IMR-90 (cell line): ENCODE results near the gene PGF. TPM values are rescaled to one million over a fixed set of nuclear protein-coding genes. Genes with fewer than 3 reads are reported as not detected.

Experiments
- ATAC-seq: fragments of 200-7000 bp; cut with Tn5 transposase; 2 replicates; pipeline ENCODE4 v1.9.1; 2020; ENCODE audit warnings: low read depth, mild to moderate bottlenecking, moderate library complexity
- BruUV-seq: library from RNA; stranded (reverse); fragments of 400-500 nt; replicated peaks from 2 replicates; lab custom pipeline; 2021; lab: Mats Ljungman, UMichigan
- CTCF ChIA-PET: fragments of 300-600 bp; formaldehyde crosslinking; extraction: SDS; loops from one replicate; lab custom pipeline; 2021; ENCODE audit warnings: antibody characterized with exemption; lab: Yijun Ruan, JAX
- POLR2A ChIA-PET: fragments of 300-600 bp; sonication (Branson Sonifier 250); formaldehyde crosslinking; loops from one replicate; lab custom pipeline; 2022; ENCODE audit warnings: antibody characterized with exemption; ENCODE audit not compliant: unreplicated experiment; lab: Charles Lee
- DNase-seq: peaks from one replicate; pipeline ENCODE4 v3.0.0; 2013
- H2AFZ ChIP-seq: replicated peaks from 2 replicates; pipeline ENCODE3; 2013; ENCODE audit warnings: low read length, mild to moderate bottlenecking; ENCODE audit not compliant: poor library complexity
- H2AK5ac ChIP-seq: 2 replicates; pipeline ENCODE4 v1.6.1; 2013; ENCODE audit warnings: low read depth, low read length, inconsistent platforms
- H2AK9ac ChIP-seq: replicated peaks from 2 replicates; pipeline ENCODE3; 2013; ENCODE audit warnings: mild to moderate bottlenecking, low read depth, low read length, moderate library complexity; ENCODE audit not compliant: poor library complexity
- H2BK120ac ChIP-seq: 2 replicates; pipeline ENCODE4 v1.6.1; 2013; ENCODE audit warnings: low read depth, low read length, inconsistent platforms
- H2BK15ac ChIP-seq: 3 replicates; pipeline ENCODE4 v1.6.1; 2013; ENCODE audit warnings: low read depth, low read length, inconsistent platforms
- H2BK20ac ChIP-seq: 2 replicates; pipeline ENCODE4 v1.6.1; 2013; ENCODE audit warnings: low read depth, mild to moderate bottlenecking, inconsistent platforms, low read length, moderate library complexity
- H2BK5ac ChIP-seq: 2 replicates; pipeline ENCODE4 v1.6.1; 2013; ENCODE audit warnings: mild to moderate bottlenecking, low read depth, low read length, inconsistent platforms; ENCODE audit not compliant: poor library complexity, severe bottlenecking
- H3K14ac ChIP-seq: replicated peaks from 2 replicates; pipeline ENCODE4 v1.6.1; 2013; ENCODE audit warnings: low read depth, low read length, inconsistent platforms
- H3K18ac ChIP-seq: 2 replicates; pipeline ENCODE4 v1.6.1; 2013; ENCODE audit warnings: low read depth, low read length, control low read depth
- H3K23ac ChIP-seq: 2 replicates; pipeline ENCODE4 v1.6.1; 2013; ENCODE audit warnings: low read depth, low read length, inconsistent platforms
- H3K27ac ChIP-seq: 2 replicates; pipeline ENCODE4 v1.5.1; 2013; ENCODE audit warnings: mild to moderate bottlenecking, control low read depth, low read length; ENCODE audit not compliant: insufficient read depth
- H3K27me3 ChIP-seq: 2 replicates; pipeline ENCODE4 v1.6.1; 2013; ENCODE audit warnings: low read length; ENCODE audit not compliant: control insufficient read depth, insufficient read depth
- H3K36me3 ChIP-seq: 2 replicates; pipeline ENCODE4 v1.6.1; 2013; ENCODE audit warnings: low read length, mixed read lengths; ENCODE audit not compliant: control insufficient read depth, insufficient read depth
- H3K4ac ChIP-seq: 2 replicates; pipeline ENCODE4 v1.6.1; 2013; ENCODE audit warnings: low read depth, low read length, inconsistent platforms
- H3K4me1 ChIP-seq: 2 replicates; pipeline ENCODE4 v1.6.1; 2013; ENCODE audit warnings: low read length, mixed read lengths; ENCODE audit not compliant: control insufficient read depth, insufficient read depth
- H3K4me2 ChIP-seq: 2 replicates; pipeline ENCODE4 v1.6.1; 2013; ENCODE audit warnings: low read depth, mild to moderate bottlenecking, control low read depth, low read length, moderate library complexity
- H3K4me3 ChIP-seq: 2 replicates; pipeline ENCODE4 v1.5.1; 2013; ENCODE audit warnings: low read depth, mild to moderate bottlenecking, control low read depth, low read length, moderate library complexity; ENCODE audit not compliant: insufficient read depth
- H3K56ac ChIP-seq: 2 replicates; pipeline ENCODE4 v1.6.1; 2013; ENCODE audit warnings: low read length, inconsistent platforms; ENCODE audit not compliant: insufficient read depth; ENCODE audit errors: extremely low read depth
- H3K79me1 ChIP-seq, 2 experiments: 2 replicates each; pipeline ENCODE4 v1.6.1; 2013; ENCODE audit warnings: low read length in 2 of 2, inconsistent platforms in 1 of 2, low read depth in 1 of 2
- H3K9ac ChIP-seq: 2 replicates; pipeline ENCODE4 v1.6.1; 2013; ENCODE audit warnings: low read depth, low read length, control low read depth
- H3K9me1 ChIP-seq: 2 replicates; pipeline ENCODE4 v1.6.1; 2013; ENCODE audit warnings: low read length, inconsistent platforms; ENCODE audit not compliant: insufficient read depth
- H3K9me3 ChIP-seq: 2 replicates; pipeline ENCODE4 v1.6.1; 2013; ENCODE audit warnings: low read length; ENCODE audit not compliant: control insufficient read depth, insufficient read depth
- H4K20me1 ChIP-seq: 2 replicates; pipeline ENCODE4 v1.6.1; 2013; ENCODE audit warnings: low read length, inconsistent platforms; ENCODE audit not compliant: insufficient read depth
- H4K5ac ChIP-seq: 2 replicates; pipeline ENCODE4 v1.6.1; 2013; ENCODE audit warnings: mild to moderate bottlenecking, low read depth, low read length, control low read depth
- H4K8ac ChIP-seq, 2 experiments: 2 replicates each; pipeline ENCODE4 v1.6.1; 2013; ENCODE audit warnings: low read depth in 2 of 2, low read length in 2 of 2, control low read depth in 1 of 2, inconsistent platforms in 1 of 2
- H4K91ac ChIP-seq: 2 replicates; pipeline ENCODE4 v1.6.1; 2013; ENCODE audit warnings: low read depth, low read length, inconsistent platforms; ENCODE audit not compliant: insufficient read depth
- ELK1 ChIP-seq: fragments of 150-350 bp; IDR thresholded peaks from 2 replicates; pipeline ENCODE4 v1.6.1; 2016; ENCODE audit warnings: low read depth, mild to moderate bottlenecking, low read length, moderate library complexity, borderline replicate concordance
- FOS ChIP-seq: fragments of 150-350 bp; IDR thresholded peaks from 2 replicates; pipeline ENCODE4 v1.6.1; 2016; ENCODE audit warnings: low read depth, low read length
- MXI1 ChIP-seq: IDR thresholded peaks from 2 replicates; pipeline ENCODE4 v1.6.1; 2012; ENCODE audit warnings: low read depth, mild to moderate bottlenecking, low read length, moderate library complexity, borderline replicate concordance
- POLR2A ChIP-seq: IDR thresholded peaks from 2 replicates; pipeline ENCODE4 v1.6.1; 2012; ENCODE audit warnings: mild to moderate bottlenecking, low read depth, low read length
- RAD21 ChIP-seq: IDR thresholded peaks from 2 replicates; pipeline ENCODE4 v1.6.1; 2012; ENCODE audit warnings: low read length, improper control_type of control experiment
- SMC3 ChIP-seq: fragments of 150-350 bp; IDR thresholded peaks from 2 replicates; pipeline ENCODE4 v1.6.1; 2016; ENCODE audit warnings: low read depth, mild to moderate bottlenecking, antibody characterized with exemption, low read length, moderate library complexity
- USF2 ChIP-seq: fragments of 150-350 bp; IDR thresholded peaks from 2 replicates; pipeline ENCODE4 v1.6.1; 2017; ENCODE audit warnings: mild to moderate bottlenecking, antibody characterized with exemption, low read length, low read depth
- WGBS, 2 experiments: methylation state at CpG; one replicate each; pipeline versions ENCODE4 v1.1.5 to v1.1.7; 2013; ENCODE audit warnings: missing lambda C conversion rate in 2 of 2; ENCODE audit not compliant: insufficient read length in 1 of 2; ENCODE audit errors: extremely low coverage in 2 of 2; 5-methylcytosine and 5-hydroxymethylcytosine counted together
- dilution Hi-C: fragments of 300-500 bp; cut with HindIII; formaldehyde crosslinking; loops from one replicate; pipeline ENCODE4 v1.14.3; 2018; ENCODE audit warnings: low sequenced_read_pairs; ENCODE audit not compliant: unreplicated experiment
- in situ Hi-C: fragments of 300-500 bp; cut with MboI; formaldehyde crosslinking; loops from 3 replicates; pipeline ENCODE4 v1.14.3; 2019; ENCODE audit warnings: low sequenced_read_pairs, inconsistent platforms, mixed read lengths
- intact Hi-C: fragments of 100-400 bp; cut with micrococcal nuclease; formaldehyde crosslinking; loops from 2 replicates; pipeline ENCODE4 v1.10.0; 2022
- polyA plus RNA-seq, 3 experiments: library from polyadenylated mRNA; depleted of rRNA; stranded (reverse); fragments of >200 nt; gene quantifications; 2 replicates each; pipeline ENCODE4 v1.2.3, GENCODE V29; 2012; ENCODE audit warnings: low replicate concordance in 1 of 3
- total RNA-seq: library from RNA; depleted of rRNA; stranded (reverse); fragments of >200 nt; gene quantifications from 2 replicates; pipeline ENCODE4 v1.2.3, GENCODE V29; 2012

The PGF gene
- total and polyA plus RNA-seq, 2 of the 4 experiments (the other 2 are of a cell fraction): 0.36 to 0.39 TPM

- no peak overlapping the region for H4K91ac ChIP-seq
- no peaks in the 10 kb centered on the region for H4K20me1 ChIP-seq
- no TSS peak for BruUV-seq
- H3K4me1 ChIP-seq: peaks cover 13% of the 10 kb centered on the region
- H3K56ac ChIP-seq: no peak overlapping the region
- in situ Hi-C loops (no loop called here), dilution Hi-C loops (no loop called here), intact Hi-C loops (loop anchor here (1.0 to 10.0 kb wide), 4 partner anchors 32 to 348 kb away; partner anchors contain the start of gene EIF2B2)
- H2BK5ac ChIP-seq: no peak overlapping the region
- H3K79me1 ChIP-seq: no peaks in the 10 kb centered on the region
- H2AFZ ChIP-seq: peak overlapping the region; percentile 89
- no peak overlapping the region for H4K5ac ChIP-seq
- no peak for DNase-seq
- H3K27me3 ChIP-seq: no peaks in the 10 kb centered on the region
- no peak overlapping the region for H3K4me2 ChIP-seq
- H2AK9ac ChIP-seq: peak overlapping the region; percentile 38
- H3K9me3 ChIP-seq: no peaks in the 10 kb centered on the region
- ChIA-PET CTCF (interaction anchor here (0.7 to 1.3 kb wide), 3 partner anchors 15 to 319 kb away, joined by 3 read pairs; no protein-coding TSS in a partner anchor), POLR2A (no interaction called here)
- H4K8ac ChIP-seq: peak overlapping the region in 1 of 2 experiments; percentile 84; a peak in 2 of 4 replicates
- TF ChIP-seq MXI1 (no peak), USF2 (no peak), ELK1 (no peak), SMC3 (no peak), FOS (no peak), POLR2A (no peak), RAD21 (no peak)
- peak overlapping the region; percentile 39; the same call in 1 of the 2 replicates for H3K4ac ChIP-seq
- peak overlapping the region; percentile 85 for H2AK5ac ChIP-seq
- peak overlapping the region; percentile 21; the same call in 1 of the 3 replicates for H2BK15ac ChIP-seq
- H3K4me3 ChIP-seq: no peak overlapping the region
- no CpG with 5 or more reads among the region's 5 CpGs for WGBS, 2 experiments
- H3K14ac ChIP-seq: no peak overlapping the region
- H3K36me3 ChIP-seq: no peaks in the 10 kb centered on the region
- no peak overlapping the region for H3K27ac ChIP-seq
- ATAC-seq: no peak; the same call in 1 of the 2 replicates
- no peak overlapping the region for H3K9ac ChIP-seq
- H2BK20ac ChIP-seq: no peak overlapping the region
- no peak overlapping the region for H3K18ac ChIP-seq
- H2BK120ac ChIP-seq: no peak overlapping the region
- H3K9me1 ChIP-seq: 0 out of 2 replicates have a peak, but pooled peaks cover 2% of the 10 kb centered on the region
- no peak overlapping the region for H3K23ac ChIP-seq
Measured at GRCh38 chr14:74946659-74947281, 8.6 kb downstream of the PGF start.
